Measurements from ENCODE around the gene MYZAP.

- TF ChIP-seq CTCF (IDR thresholded peaks at IDR 0.05; ENCODE audit: borderline replicate concordance, extremely low read depth, low read length, poor library complexity, severe bottlenecking) (no peak), EZH2 (IDR thresholded peaks at IDR 0.05; ENCODE audit: borderline replicate concordance, low read depth, low read length, severe bottlenecking) (no peak)
Observed at GRCh38 chr15:57704441-57704840, 112.7 kb downstream of the MYZAP start.
